CD4-positive, alpha-beta T cell treated with Interleukin-4 for 4 hours (primary cell): ENCODE measurements around the gene IL9R.
"Not testable (repeated sequence)": the region's sequence is repeated elsewhere in the genome, so short reads cannot be mapped to it uniquely, and the experiment has no call there.

ENCODE experiments used
- DNase-seq: peaks from one replicate; pipeline ENCODE4 v3.0.0-alpha.2; 2020

Gene IL9R, protein sequence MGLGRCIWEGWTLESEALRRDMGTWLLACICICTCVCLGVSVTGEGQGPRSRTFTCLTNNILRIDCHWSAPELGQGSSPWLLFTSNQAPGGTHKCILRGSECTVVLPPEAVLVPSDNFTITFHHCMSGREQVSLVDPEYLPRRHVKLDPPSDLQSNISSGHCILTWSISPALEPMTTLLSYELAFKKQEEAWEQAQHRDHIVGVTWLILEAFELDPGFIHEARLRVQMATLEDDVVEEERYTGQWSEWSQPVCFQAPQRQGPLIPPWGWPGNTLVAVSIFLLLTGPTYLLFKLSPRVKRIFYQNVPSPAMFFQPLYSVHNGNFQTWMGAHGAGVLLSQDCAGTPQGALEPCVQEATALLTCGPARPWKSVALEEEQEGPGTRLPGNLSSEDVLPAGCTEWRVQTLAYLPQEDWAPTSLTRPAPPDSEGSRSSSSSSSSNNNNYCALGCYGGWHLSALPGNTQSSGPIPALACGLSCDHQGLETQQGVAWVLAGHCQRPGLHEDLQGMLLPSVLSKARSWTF

DNA sequence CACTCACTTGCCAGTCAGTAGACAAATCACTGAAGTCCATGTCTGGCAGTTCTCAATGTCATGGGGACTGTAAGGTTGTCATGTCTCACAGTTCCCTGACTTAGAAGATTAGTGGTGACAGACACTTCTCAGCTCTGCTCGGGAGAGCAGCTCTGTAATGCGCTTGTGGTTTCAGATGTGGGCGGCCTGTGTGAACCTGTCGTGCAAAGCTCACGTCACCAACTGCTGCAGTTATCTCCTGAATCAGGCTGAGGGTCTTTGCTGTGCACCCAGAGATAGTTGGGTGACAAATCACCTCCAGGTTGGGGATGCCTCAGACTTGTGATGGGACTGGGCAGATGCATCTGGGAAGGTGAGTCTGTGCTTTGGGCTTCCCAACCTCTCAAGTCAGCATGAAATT lies at the start of gene IL9R:
IL9R (plus strand) TSS at position 261 of the 400 bp plus-strand sequence; CDS start at position 325, 64 bp downstream.
- DNase-seq, result peak; percentile 42

- DNase-seq, result no peak
Measured at GRCh38 chrX:155949098-155949497, 48.4 kb upstream of the IL9R start.

- no peak for DNase-seq
Measured at GRCh38 chrX:155951237-155951789, 46.2 kb upstream of the IL9R start.

- no peak for DNase-seq
Measured at GRCh38 chrX:155953055-155953454, 44.4 kb upstream of the IL9R start.

DNA sequence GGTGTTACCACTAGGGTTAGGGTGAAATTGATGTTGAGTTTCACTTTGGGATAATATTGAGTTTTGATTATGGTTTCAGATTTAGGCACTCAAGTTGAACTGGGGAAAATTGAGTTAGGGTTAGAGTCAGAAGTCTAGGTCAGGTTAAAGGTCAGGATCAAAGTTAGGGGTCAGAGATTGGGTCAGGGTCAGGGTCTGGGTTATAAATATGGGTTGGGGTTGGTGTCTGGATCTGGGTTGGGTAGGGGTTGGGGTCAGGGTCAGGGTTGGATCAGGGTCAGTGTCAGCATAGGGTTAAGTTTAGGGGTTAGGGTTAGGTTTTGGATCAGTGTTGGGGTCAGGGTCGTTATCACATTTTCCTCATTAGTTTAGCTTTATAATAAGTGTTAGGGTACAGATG lies 42.7 kb upstream of the IL9R start:
- no peak for DNase-seq

- no peak for DNase-seq
Measured at GRCh38 chrX:155956099-155956498, 41.4 kb upstream of the IL9R start.

- DNase-seq, result no peak
Measured at GRCh38 chrX:155956649-155957048, 40.8 kb upstream of the IL9R start.

- no peak for DNase-seq
Measured at GRCh38 chrX:155957843-155958242, 39.7 kb upstream of the IL9R start.

DNA sequence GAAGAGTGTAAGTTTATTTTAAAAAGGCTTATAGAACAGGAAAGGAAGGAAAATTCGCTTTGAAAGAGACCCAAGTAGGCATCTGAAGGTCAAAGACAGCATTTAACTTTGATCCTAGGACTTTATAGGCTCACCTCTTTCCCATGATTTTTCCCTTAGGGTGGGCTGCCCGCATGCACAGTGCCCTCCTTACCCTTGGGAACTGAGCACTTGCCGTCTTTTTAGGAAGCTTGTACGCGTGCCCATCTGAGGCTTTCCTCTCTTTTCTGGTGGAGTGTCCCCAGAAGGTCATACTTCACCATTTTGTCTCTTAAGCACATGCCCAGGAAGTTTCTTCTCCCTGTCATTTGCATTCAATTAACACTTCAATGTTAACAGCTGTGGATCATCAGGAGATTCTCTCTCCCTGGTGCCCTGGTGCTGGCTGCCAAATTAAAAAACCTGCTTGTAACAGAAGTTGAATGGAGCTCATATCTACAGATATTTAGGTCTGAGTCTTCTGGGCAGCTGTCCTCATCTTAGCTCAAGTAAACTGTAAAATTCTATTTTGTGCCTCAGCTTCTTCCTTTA lies 38.4 kb upstream of the IL9R start:
- no peak for DNase-seq

DNA sequence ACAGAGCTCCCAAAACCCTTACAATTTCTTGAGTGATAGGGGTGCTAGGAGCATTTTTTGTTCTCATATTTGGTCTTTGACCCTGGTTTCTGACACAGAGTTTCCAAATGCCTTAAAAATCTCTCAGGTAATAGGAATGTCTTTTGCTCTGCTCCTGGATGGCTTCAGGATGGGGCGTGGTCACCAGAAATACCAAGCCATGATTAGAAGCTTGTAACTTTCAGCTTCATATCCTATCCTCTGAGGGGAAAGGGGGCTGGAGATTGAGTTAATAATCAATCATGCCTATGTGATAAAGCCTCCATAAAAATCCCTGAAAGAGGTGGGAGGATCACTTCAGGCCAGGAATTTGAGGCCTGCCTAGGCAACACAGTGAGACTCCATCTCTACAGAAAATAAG lies 34.6 kb upstream of the IL9R start:
- no peak for DNase-seq

DNA sequence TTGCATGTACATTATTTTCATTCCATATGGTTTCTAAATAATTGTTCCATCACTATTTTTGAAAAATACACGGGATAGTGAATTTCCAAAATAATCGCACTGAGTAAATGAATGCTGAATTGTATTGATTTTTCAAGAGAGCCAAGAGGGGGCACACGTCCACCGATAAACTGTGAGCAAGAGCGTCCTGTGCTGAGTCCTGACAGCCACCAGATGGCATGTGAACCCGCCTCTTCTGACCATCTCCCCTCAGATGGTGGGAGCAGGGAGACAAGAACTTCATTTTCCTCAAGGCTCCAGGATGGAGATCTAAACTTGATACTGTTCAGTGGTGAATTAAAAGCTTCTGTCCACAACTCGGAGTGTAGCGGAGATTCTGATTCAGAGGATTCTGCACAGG lies 30.6 kb upstream of the IL9R start:
- peak; percentile 24 for DNase-seq

DNA sequence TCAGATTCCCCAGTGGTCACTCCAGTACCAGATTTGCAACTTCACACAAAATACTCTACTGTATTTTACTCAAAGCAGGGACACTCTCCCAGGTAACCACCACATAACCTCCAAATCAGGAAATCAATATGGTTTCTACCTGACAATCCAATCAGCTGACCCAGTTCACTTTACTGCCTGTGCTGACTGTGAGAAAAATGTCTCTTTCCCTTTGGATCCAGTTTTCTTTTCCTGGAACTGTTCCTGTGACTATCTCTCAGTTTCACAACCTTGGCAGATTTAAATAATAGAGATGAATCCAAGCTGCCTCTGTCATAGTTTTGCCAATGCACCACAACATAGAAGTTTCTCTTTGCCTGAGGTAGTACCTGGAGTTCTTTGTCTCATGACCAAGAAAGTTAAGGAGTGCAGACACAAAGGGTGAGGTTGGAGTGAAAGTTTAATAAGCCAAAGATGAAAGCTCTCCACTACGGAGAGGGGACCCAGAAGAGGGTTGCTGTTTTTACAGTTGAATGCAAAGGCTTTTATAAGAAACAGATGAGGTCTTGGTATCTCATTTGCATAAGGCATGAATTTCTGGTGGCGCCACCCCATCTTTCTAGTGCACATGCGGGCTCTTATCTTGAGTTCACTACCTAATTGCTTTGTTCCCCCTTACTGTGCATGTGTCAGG lies 29.7 kb upstream of the IL9R start:
- no peak for DNase-seq

GRCh38 chrX:155968326-155968661 lies 29.2 kb upstream of the IL9R start:
- no peak for DNase-seq

- DNase-seq, result no peak
Measured at GRCh38 chrX:155968791-155969190, 28.7 kb upstream of the IL9R start.

DNA sequence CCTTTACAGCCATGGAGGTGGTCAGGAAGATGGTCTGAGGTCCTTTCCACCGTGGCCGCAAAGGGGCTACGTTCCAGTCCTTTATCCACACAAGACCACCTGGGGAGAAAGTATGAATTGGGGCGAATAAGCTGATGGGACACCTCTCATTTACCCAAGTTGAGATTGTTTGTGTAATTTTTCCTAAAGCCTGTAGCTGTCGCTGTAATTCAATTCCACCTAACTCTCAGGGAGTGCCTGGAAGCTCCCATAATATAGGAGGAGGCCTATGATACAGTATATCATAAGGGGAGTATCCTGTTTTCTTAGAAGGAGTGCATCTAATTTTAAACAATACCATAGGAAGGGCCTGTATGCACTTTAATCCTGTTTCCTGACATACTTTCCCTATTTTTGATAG lies 25.8 kb upstream of the IL9R start:
- not testable (repeated sequence) for DNase-seq

GRCh38 chrX:155972241-155972640 lies 25.3 kb upstream of the IL9R start:
- not testable (repeated sequence) for DNase-seq

DNA sequence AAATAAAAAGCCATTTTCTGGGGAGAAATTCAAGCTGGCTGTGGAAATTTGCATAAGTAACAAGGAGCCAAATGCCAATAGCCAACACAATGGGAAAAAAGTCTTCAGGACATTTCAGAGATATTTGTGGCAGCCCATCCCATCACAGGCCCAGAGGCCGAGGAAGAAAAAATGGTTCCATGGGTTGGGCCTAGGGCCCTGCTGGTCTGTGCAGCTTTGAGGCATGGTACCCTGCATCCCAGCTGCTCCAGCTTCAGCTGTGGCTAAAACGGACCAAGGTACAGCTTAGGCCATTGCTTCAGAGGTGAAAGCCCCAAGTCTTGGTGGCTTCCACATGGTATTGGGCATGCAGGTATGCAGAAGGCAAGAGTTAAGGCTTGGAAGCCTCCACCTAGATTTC lies 14.2 kb upstream of the IL9R start:
- no peak for DNase-seq

GRCh38 chrX:155985208-155985607 lies 12.3 kb upstream of the IL9R start:
- DNase-seq, result no peak

DNA sequence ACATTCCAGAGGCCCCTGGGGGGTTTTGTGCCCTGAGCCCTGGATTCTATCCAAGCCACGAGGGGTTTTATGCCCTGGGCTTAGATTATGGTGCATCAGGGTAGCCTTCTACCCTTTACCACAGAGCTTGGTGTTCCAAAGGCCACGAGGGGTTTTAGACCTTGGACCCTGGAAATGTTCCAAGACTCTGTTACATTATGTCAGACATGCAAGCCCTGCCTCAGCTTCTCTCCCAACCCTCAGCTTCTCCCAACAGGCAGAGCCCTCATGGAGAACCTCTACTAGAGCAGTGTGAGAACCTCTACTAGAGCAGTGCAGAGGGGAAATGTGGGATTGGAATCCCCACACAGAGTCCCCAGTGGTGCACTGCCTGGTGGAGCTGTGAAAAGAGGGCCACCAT lies 10.5 kb upstream of the IL9R start:
- not testable (repeated sequence) for DNase-seq

GRCh38 chrX:155988859-155989258 lies 8.6 kb upstream of the IL9R start:
- no peak for DNase-seq

DNA sequence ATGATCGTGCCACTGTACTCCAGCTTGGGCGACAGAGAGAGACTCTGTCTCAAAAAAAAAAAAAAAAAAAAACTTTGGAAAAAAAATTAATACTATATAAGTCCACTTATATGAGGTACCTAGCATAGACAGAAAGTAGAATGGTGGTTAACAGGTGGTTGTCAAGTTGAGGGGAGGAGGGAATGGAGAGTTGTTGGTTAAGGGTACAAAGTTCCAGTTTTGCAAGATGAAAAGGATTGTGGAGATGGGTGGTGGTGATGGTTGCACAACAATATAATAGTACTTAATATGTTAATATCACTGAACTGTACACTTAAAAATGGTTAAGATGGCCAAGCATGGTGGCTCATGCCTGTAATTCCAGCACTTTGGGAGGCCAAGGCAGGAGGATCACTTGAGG lies 4.1 kb upstream of the IL9R start:
- no peak for DNase-seq

- no peak for DNase-seq
Measured at GRCh38 chrX:155995321-155995875, 2.1 kb upstream of the IL9R start.

- no peak for DNase-seq
Measured at GRCh38 chrX:155998116-155998515, 620 bp downstream of the IL9R start.
